GM12875 (cell line): ENCODE measurements around the gene SLC25A20.
A peak's percentile ranks its signal among the peaks of the same experiment; 100 is the strongest.
"Not testable (repeated sequence)": the region's sequence is repeated elsewhere in the genome, so short reads cannot be mapped to it uniquely, and the experiment has no call there.

Source experiments
- H3K4me3 ChIP-seq: one replicate; pipeline ENCODE4 v1.5.1; 2011; ENCODE audit warnings: low read depth, low read length, control low read depth
- CTCF ChIP-seq: IDR thresholded peaks from 2 replicates; pipeline ENCODE4 v1.5.1; 2011; ENCODE audit warnings: low read depth, mild to moderate bottlenecking, control low read depth, inconsistent platforms, low read length, moderate library complexity, borderline replicate concordance; ENCODE audit not compliant: insufficient read depth

Gene SLC25A20

GRCh38 chr3:48847053-48847503 is 51.6 kb downstream of the SLC25A20 start:
- peak overlapping the region; percentile 98 for H3K4me3 ChIP-seq
- TF ChIP-seq CTCF: no peak

DNA sequence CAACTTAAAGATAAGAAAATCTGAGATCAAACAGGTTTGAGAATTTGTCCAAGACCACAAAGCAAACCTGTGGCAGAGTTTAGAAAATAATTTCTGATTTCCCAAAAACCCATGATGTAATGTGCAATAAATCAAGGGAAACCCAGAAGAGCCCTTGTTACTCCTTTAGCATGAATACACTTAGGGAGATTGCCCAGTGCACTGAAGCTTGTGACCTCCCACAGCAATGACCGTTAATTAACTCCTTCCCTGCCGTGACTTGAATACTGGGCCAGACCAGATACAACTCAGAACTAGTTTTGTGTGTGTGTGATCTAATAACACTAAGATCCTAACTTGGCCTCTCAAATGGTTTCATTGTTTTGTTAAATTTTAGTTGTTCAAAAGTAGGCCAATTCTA is 53.5 kb downstream of the SLC25A20 start:
- TF ChIP-seq CTCF: no peak
- H3K4me3 ChIP-seq: no peak overlapping the region

DNA sequence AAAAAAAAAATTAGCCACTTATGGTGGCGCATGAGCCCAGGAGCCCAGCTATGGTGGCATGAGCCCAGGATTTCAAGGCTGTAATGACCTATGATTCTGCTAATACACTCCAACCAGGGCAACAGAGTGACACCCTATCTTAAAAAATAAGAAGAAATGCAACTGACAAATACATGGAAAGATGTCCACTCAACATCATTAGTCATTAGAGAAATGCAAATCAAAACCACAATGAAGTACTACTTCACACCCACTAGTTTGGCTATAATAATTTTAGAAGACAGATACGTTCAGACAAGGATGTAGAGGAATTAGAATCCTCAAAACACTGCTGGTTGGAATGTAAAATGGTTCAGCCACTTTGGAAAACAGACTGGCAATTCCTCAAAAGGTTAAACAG is 61.5 kb downstream of the SLC25A20 start:
- no peak overlapping the region for H3K4me3 ChIP-seq
- TF ChIP-seq CTCF: no peak

DNA sequence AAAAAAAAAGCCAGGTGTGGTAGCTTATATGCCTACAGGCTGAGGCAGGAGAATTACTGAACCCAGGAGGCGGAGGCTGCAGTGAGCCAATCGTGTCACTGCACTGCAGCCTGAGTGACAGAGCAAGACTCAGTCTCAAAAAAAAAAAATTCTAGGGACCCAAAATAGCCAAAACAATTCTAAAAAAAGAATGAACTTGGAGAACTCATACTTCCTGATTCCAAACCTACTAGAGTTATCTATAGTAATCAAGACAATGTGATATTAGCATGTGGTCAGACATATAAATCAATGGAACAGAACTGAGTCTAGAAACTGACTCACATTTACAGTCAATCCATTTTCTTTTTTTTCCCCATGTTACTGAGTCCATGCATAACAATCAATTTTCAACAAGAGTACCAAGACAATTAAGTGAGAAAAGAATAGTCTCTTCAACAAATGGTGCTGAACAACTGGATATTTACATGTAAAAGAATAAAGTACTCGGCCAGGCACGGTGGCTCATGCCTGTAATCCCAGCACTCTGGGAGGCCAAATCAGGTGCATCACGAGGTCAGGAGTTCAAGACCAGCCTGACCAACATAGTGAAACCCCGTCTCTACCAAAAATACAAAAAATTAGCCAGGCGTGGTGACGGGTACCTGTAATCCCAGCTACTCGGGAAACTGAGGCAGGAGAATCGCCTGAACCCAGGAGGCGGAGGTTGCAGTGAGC is 62.9 kb downstream of the SLC25A20 start:
- no peak for TF ChIP-seq CTCF
- no peak overlapping the region for H3K4me3 ChIP-seq

DNA sequence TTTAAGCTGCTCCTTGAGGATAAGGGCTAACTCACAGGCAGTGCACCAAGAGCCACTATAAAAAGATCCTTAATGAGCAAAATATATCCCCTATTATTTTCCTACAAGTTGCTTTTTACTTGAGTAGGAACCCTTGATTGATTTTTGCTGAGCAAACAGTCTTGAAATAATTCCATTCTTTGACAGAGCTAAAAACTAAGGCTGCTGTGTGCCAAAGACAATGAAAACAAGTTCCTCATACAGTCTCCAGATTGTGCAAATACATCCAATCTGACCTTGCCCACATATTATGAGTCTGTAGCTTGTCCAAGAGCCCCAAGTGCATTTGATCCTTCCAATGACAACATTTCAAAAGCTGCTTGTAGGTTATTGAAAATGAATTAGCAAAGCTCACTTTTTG is 66.0 kb downstream of the SLC25A20 start:
- TF ChIP-seq CTCF: no peak
- no peak overlapping the region for H3K4me3 ChIP-seq

DNA sequence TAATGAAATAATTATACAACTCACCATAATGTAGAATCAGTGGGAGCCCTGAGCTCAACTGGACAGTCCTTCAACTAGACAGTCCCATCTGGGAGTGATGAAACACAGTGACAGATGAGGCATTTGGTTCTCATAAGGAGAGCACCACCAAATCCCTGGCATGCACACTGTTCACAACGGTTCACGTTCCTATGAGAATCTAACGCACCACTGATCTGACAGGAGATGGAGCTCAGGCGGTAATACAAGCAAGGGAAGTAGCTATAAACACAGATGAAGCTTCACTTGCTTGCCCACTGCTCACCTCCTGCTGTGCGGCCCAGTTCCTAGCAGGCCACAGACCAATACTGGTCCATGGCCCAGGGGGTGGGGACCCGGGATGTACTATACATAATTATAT is 68.0 kb downstream of the SLC25A20 start:
- TF ChIP-seq CTCF: no peak
- H3K4me3 ChIP-seq: no peak overlapping the region

DNA sequence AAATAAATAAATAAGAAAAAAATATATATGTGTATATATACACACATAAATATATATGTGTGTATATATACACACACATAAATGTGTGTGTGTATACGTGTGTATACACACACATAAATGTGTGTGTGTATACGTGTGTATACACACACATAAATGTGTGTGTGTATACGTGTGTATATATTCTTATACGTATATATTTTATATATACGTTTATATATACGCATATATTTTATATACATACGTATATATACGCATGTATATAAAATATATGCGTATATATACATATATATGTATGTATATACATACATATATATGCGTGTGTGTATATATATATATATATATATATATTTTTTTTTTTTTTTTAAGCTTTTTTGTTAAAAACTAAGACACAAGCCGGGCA is 69.2 kb downstream of the SLC25A20 start:
- H3K4me3 ChIP-seq: not testable (repeated sequence)

GRCh38 chr3:48827874-48828273 is 70.8 kb downstream of the SLC25A20 start:
- H3K4me3 ChIP-seq: not testable (repeated sequence)
